ENCODE results near the gene NLGN4Y.

The NLGN4Y gene

GRCh38 chrY:14644157-14644952, 120.0 kb downstream of the NLGN4Y start:
- DNase-seq, result peak; percentile 81

- peak; percentile 14 for DNase-seq
Observed at GRCh38 chrY:14679181-14679580, 154.9 kb downstream of the NLGN4Y start.

- DNase-seq, result peak; percentile 17
Observed at GRCh38 chrY:14694543-14694942, 170.2 kb downstream of the NLGN4Y start.

- DNase-seq, result no peak
Observed at GRCh38 chrY:14708158-14708557, 183.8 kb downstream of the NLGN4Y start.

GRCh38 chrY:14741596-14741995, 217.3 kb downstream of the NLGN4Y start:
- DNase-seq, result peak; percentile 14

GRCh38 chrY:14748329-14748728, 224.0 kb downstream of the NLGN4Y start:
- DNase-seq, result no peak

DNA sequence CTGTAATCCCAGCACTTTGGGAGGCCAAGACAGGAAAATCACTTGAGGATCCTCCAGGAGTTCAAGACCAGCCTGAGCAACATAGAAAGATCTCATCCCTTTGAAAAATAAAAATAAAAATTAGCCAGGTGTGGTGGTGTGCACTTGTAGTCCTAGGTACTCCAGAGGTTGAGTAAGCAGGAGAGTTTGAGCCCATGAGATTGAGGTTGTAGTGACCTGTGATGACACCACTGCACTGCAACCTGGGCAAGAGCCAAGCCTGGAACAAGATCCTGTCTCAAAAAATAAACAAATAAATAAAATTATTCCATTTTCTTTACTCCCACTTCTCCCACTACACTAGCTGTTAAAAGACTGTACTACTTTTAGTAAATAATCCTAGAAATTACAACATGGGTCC, 231.2 kb downstream of the NLGN4Y start:
- DNase-seq, result no peak

- no peak for DNase-seq
Observed at GRCh38 chrY:14762903-14763302, 238.6 kb downstream of the NLGN4Y start.

- DNase-seq, result no peak
Observed at GRCh38 chrY:14763600-14763999, 239.3 kb downstream of the NLGN4Y start.

DNA sequence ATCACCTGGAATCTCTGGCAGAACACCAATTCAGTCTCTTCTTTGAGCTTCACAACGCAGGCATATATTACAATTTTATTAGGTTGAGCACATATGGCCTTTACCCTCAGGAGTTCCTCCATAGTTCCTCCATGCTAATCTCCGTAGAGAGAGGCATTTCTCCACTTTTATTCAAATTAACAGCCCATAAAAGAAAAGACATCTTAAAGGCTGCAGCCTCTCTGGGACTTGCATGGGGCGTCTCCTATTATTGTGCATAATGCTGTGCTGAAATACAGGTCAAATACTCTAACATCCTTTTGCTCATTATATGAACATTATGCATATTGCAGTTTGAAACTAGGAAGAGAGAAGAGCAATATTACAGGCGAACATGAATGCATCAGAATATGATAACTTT, 253.9 kb downstream of the NLGN4Y start:
- no peak for DNase-seq

GRCh38 chrY:14793104-14793503, 268.8 kb downstream of the NLGN4Y start:
- DNase-seq, result no peak

DNA sequence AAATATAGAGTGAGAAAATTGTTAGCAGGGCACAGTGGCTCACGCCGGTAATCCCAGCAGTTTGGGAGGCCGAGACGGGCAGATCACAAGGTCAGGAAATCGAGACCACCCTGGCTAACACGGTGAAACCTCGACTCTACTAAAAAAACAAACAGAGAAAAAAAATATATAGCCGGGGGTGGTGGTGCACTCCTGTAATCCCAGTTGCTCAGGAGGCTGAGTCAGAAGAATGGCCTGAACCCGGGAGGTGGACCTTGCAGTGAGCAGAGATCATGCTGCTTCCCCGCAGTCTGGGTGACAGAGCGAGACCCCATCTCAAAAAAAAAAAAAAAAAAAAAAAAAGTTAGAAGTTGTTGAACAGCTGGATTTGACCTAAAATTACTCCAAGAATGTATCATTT, 269.3 kb downstream of the NLGN4Y start:
- DNase-seq, result peak; percentile 13

GRCh38 chrY:14798010-14798409, 273.7 kb downstream of the NLGN4Y start:
- peak; percentile 26 for DNase-seq

GRCh38 chrY:14801096-14801495, 276.8 kb downstream of the NLGN4Y start:
- DNase-seq, result no peak

- peak; percentile 63 for DNase-seq
Observed at GRCh38 chrY:14802125-14802524, 277.8 kb downstream of the NLGN4Y start.

DNA sequence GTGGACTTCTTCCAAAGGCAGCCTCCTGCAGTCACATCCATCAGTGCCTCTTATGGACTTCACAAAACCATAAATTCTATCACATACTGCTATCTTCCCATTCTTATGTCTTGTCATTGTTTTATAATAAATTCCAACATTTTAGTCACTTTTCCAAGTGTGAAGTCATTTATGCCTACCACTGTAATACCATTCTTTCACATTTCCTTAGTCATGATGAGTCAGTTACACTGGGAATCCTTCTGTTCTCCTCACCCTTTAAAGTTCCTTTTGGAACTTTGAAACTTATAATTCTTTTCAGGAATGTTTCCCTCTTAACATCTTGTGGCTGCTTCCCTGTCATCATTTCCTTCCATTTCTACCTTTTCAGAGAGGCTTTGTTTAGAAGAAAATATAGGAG, 279.7 kb downstream of the NLGN4Y start:
- peak; percentile 80 for DNase-seq

DNA sequence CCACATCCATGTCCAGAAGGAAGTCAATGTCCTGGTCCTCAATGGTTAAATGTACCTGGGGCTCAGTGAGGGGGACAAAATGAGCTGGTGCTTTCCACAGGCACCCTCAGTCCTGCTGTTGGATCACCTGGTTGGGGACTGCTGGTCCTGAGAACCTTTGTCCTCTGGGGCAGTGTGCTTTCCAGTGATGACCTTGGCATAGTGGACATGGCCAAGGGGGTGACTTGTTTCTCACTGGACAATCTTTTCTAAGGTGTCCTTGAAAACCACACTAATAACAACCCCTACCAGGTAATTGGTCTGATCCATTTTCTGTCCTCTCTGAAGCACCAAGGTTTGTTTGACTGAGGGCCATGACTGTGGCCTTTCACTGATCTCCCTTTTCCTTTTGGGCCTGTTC, 294.1 kb downstream of the NLGN4Y start:
- DNase-seq, result no peak

GRCh38 chrY:14822201-14822600, 297.9 kb downstream of the NLGN4Y start:
- DNase-seq, result peak; percentile 91

- peak; percentile 73 for DNase-seq
Observed at GRCh38 chrY:14822906-14823305, 298.6 kb downstream of the NLGN4Y start.

DNA sequence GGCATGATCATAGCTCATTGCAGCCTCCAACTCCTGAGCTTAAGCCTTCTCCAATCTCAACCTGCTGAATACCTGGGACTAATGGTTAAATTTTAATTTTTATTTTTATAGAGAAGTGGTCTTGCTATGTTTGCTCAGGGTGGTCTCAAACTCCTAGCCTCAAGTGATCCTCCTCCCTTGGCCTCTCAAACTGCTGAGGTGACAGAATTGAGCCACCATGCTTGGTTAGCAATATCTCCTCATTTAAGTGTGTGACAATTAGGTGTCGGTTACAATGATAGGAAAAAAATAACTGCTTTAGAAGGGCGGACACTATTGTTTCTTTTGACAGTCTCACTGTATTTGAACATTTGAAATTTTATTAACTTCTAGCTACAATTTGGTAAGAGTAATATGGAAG, 300.3 kb downstream of the NLGN4Y start:
- no peak for DNase-seq

DNA sequence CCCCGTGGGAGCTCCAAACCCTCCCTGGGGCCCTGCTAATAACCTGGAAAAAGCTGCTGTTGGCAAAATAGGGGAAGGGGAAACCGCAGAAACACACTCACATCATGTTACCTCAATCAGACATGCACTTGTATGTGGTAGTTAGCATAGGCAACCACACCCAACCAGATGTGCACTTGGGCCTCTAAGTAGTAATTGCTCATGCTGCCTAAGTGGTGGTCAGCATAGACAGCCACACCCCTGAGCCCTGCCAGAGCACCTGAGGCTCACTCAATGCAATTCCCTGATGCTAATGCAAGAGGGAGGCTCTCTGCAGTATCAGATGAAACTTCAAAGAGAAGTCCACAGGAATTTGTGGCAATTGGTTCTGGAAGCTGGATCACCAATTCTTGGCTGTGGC, 301.4 kb downstream of the NLGN4Y start:
- no peak for DNase-seq

DNA sequence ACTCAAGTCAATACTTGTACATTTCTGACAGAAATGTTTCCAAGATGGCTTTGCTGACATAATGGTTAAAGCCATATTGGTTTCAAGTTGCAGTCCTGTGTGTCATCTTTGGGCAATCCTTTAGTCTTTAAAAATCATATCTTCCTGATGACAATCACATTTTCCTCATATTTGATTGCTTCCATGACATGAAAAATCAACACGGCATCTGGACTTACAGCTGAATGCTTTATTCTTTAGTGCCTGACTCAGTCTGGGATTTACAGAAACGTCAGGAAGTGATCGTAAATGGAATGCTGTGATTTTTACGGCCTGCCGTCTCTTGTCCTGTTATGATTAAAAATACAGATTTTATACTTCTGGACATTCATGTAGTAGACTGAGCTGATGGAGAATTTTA, 304.2 kb downstream of the NLGN4Y start:
- peak; percentile 89 for DNase-seq

DNA sequence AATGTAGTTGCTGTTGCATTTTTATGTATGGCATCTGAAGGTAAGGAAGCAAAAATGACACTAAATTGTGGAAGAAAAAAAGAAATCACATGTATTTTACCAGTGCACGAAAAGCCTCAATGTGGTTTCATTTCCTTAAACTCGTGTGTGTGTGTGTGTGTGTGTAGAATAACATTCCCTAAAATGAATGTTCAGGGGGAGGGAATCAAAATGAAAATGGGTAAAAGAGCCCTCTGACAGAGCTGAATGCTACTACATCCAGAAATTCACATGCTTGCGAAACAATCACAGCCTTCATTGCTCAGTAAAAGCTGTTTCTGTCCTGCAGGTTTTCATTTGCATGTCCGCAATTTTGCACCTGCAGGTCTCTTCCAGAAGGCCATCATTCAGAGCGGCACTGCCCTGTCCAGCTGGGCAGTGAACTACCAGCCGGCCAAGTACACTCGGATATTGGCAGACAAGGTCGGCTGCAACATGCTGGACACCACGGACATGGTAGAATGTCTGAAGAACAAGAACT, 305.1 kb downstream of the NLGN4Y start:
- peak; percentile 69 for DNase-seq

Data from fibroblast of skin of scalp (primary cell).